Ishikawa (cell line): ENCODE measurements around the gene UNC93A.

Source experiments
- CEBPB ChIP-seq: IDR thresholded peaks from 2 replicates; pipeline ENCODE4 v1.6.1; 2012
- CREB1 ChIP-seq: IDR thresholded peaks from 2 replicates; pipeline ENCODE4 v1.6.1; 2012; ENCODE audit warnings: low read depth
- EGR1 ChIP-seq: IDR thresholded peaks from 2 replicates; pipeline ENCODE4 v1.6.1; 2012
- EP300 ChIP-seq: IDR thresholded peaks from 2 replicates; pipeline ENCODE4 v1.6.1; 2012; ENCODE audit warnings: borderline replicate concordance
- FOXM1 ChIP-seq: IDR thresholded peaks from 2 replicates; pipeline ENCODE4 v1.6.1; 2012; ENCODE audit warnings: low read depth, borderline replicate concordance
- MAX ChIP-seq: IDR thresholded peaks from 2 replicates; pipeline ENCODE4 v1.6.1; 2012
- NFIC ChIP-seq: IDR thresholded peaks from 2 replicates; pipeline ENCODE4 v1.6.1; 2012
- RAD21 ChIP-seq: IDR thresholded peaks from 2 replicates; pipeline ENCODE4 v1.6.1; 2012; ENCODE audit warnings: low read depth
- REST ChIP-seq: IDR thresholded peaks from 2 replicates; pipeline ENCODE4 v1.6.1; 2012; ENCODE audit warnings: low read depth, mild to moderate bottlenecking
- TAF1 ChIP-seq: IDR thresholded peaks from 2 replicates; pipeline ENCODE4 v1.6.1; 2012; ENCODE audit warnings: low read depth, mild to moderate bottlenecking
- TCF12 ChIP-seq: IDR thresholded peaks from 2 replicates; pipeline ENCODE4 v1.6.1; 2012; ENCODE audit warnings: low read depth
- TEAD4 ChIP-seq: IDR thresholded peaks from 2 replicates; pipeline ENCODE4 v1.6.1; 2012
- USF1 ChIP-seq: IDR thresholded peaks from 2 replicates; pipeline ENCODE4 v1.6.1; 2012
- YY1 ChIP-seq: IDR thresholded peaks from 2 replicates; pipeline ENCODE4 v1.6.1; 2012; ENCODE audit warnings: low read depth
- ZBTB7A ChIP-seq: IDR thresholded peaks from 2 replicates; pipeline ENCODE4 v1.6.1; 2012; ENCODE audit warnings: low read depth

The UNC93A gene

GRCh38 chr6:167347226-167347625 lies 56.1 kb downstream of the UNC93A start:
- no peak for TF ChIP-seq EP300
- TF ChIP-seq USF1 = no peak
- TF ChIP-seq MAX = no peak
- TF ChIP-seq TEAD4 = no peak
- no peak for TF ChIP-seq CEBPB
- no peak for TF ChIP-seq YY1
- TF ChIP-seq CREB1 = no peak
- no peak for TF ChIP-seq ZBTB7A
- TF ChIP-seq EGR1 = no peak
- TF ChIP-seq REST = no peak
- no peak for TF ChIP-seq RAD21
- TF ChIP-seq TAF1 = no peak
- no peak for TF ChIP-seq TCF12
- no peak for TF ChIP-seq FOXM1
- no peak for TF ChIP-seq NFIC

GRCh38 chr6:167349631-167350274 lies 58.6 kb downstream of the UNC93A start:
- TF ChIP-seq RAD21 (no peak), REST (no peak), ZBTB7A (no peak)

- no peak for TF ChIP-seq USF1
- no peak for TF ChIP-seq FOXM1
- TF ChIP-seq MAX = no peak
- no peak for TF ChIP-seq TAF1
- no peak for TF ChIP-seq CEBPB
- TF ChIP-seq REST = no peak
- TF ChIP-seq EGR1 = no peak
- TF ChIP-seq RAD21 = no peak
- no peak for TF ChIP-seq YY1
- no peak for TF ChIP-seq EP300
- TF ChIP-seq TEAD4 = no peak
- no peak for TF ChIP-seq ZBTB7A
- no peak for TF ChIP-seq CREB1
- TF ChIP-seq NFIC = no peak
- TF ChIP-seq TCF12 = no peak
These were observed 59.2 kb downstream of the UNC93A start for GRCh38 chr6:167350275-167350696.

GRCh38 chr6:167350731-167351655 lies 59.9 kb downstream of the UNC93A start:
- TF ChIP-seq TEAD4 (no peak), ZBTB7A (no peak), EGR1 (no peak), YY1 (no peak), TAF1 (no peak), REST (no peak), MAX (no peak), RAD21 (no peak; the same call in 1 of the 2 replicates), CREB1 (no peak), NFIC (no peak), EP300 (no peak), CEBPB (no peak), FOXM1 (no peak), USF1 (no peak), TCF12 (no peak)
